Heart right ventricle (tissue), 16 donors: ENCODE results near the gene CELF4. TPM values are rescaled to one million over a fixed set of nuclear protein-coding genes. Genes with fewer than 3 reads are reported as not detected.

Source experiments
- ATAC-seq, 8 donors: fragments of 200-7000 bp; cut with Tn5 transposase; one replicate each; pipeline ENCODE4 v1.9.1; 2020; ENCODE audit warnings: mild to moderate bottlenecking in 8 of 8, moderate library complexity in 8 of 8, moderate number of reproducible peaks in 1 of 8
- DNase-seq, 2 donors: peaks; one replicate each; pipeline ENCODE4 v3.0.0-alpha.2; 2020
- H3K27ac ChIP-seq, 10 donors: fragments of 200-600 bp; sonication (generic) in 2 of 10; one replicate each; pipeline versions ENCODE4 v1.5.0 to v1.8.0; 2020 to 2022; ENCODE audit warnings: mild to moderate bottlenecking in 3 of 10
- H3K27me3 ChIP-seq, 7 donors: fragments of 200-600 bp; one replicate each; pipeline ENCODE4 v1.8.0; 2021 to 2022; ENCODE audit warnings: mild to moderate bottlenecking in 2 of 7
- H3K36me3 ChIP-seq, 9 donors: fragments of 200-600 bp; sonication (generic) in 1 of 9; one replicate each; pipeline versions ENCODE4 v1.5.0 to v1.8.0; 2020 to 2022; ENCODE audit warnings: mild to moderate bottlenecking in 2 of 9
- H3K4me1 ChIP-seq, 9 donors: fragments of 200-600 bp; sonication (generic) in 1 of 9; one replicate each; pipeline versions ENCODE4 v1.5.0 to v1.8.0; 2020 to 2022; ENCODE audit warnings: mild to moderate bottlenecking in 4 of 9
- H3K4me3 ChIP-seq, 10 donors: fragments of 200-600 bp; sonication (generic) in 2 of 10; one replicate each; pipeline versions ENCODE4 v1.5.0 to v1.8.0; 2020 to 2022; ENCODE audit warnings: mild to moderate bottlenecking in 7 of 10, moderate library complexity in 2 of 10
- H3K9me3 ChIP-seq, 11 donors: fragments of 200-600 bp in 10 of 11; sonication (generic) in 2 of 11; one replicate each; pipeline versions ENCODE4 v1.5.0 to v1.8.0; 2013 to 2022; ENCODE audit warnings: mild to moderate bottlenecking in 2 of 11, control low read depth in 1 of 11, moderate library complexity in 1 of 11
- WGBS, 2 donors: extraction: QIAGEN DNeasy Blood & Tissue Kit; methylation state at CpG; one replicate each; pipeline ENCODE4 v1.1.7; 2013; ENCODE audit warnings: inconsistent platforms in 1 of 2; 5-methylcytosine and 5-hydroxymethylcytosine counted together
- intact Hi-C, 10 donors: fragments of 100-400 bp; cut with DNase I; formaldehyde crosslinking; loops; one replicate each; pipeline versions ENCODE4 v1.11.1 to v1.14.2; 2022
- polyA plus RNA-seq, 2 donors: library from polyadenylated mRNA; stranded (reverse); fragments of 200-250 nt; gene quantifications; one replicate each; pipeline ENCODE4 v1.2.3, GENCODE V29; 2013
- total RNA-seq, 10 donors: library from RNA; stranded (reverse); fragmentation: NEBNext Ultra II Directional in 3 of 10; extraction: Animal tissue kit (Norgen Biotek cat#: 25700) in 3 of 10; gene quantifications; one replicate each; pipeline versions ENCODE4 v1.2.1 to v1.2.4, GENCODE V29; 2021 to 2023
- TF ChIP-seq, protein P1 (sequence below), 9 donors: fragments of 200-600 bp; sonication (generic) in 2 of 9; IDR thresholded peaks; one replicate each; pipeline versions ENCODE4 v1.5.0 to v1.8.0; 2021 to 2022; ENCODE audit warnings: antibody characterized with exemption in 9 of 9, mild to moderate bottlenecking in 5 of 9, moderate library complexity in 1 of 9
- donor health status: Arrhythmogenic right ventricular cardiomyopathy.
- donor health status: ischemic (EF 13 %, LVEDD 7.1; RV severe dilation, severe dysfunction).
- donor health status: healthy with polysubstance abuse.
- donor health status: DM: no; HTN: yes; CAD: no.
- donor health status: DM: no; HTN: no; CAD: no.
- donor health status: ischemic (EF 25% LVEDD 6.9; RV normal size, moderate dysfunction).
- donor health status: ischemic (EF 25% LVEDD 5.7; RV mildly dilated, moderate dysfunction).
- donor health status: healthy.
- donor health status: DM: yes; HTN: yes; CAD: no.
- donor health status: Ischemic cardiomyopathy.
- donor health status: ischemic (EF 35%, LVEDD 5.7; RV mildly dilated, moderate dysfunction).
- donor health status: nonischemic (EF 11% LVEDD 7.7; RV severe dilation, severe dysfunction).
- donor health status: DM: yes; HTN: yes; CAD: no.
- donor health status: PGD.
- donor health status: ischemic (EF 29% LVEDD 5.4; RV normal size, mild dysfunction).
- donor health status: nonischemic (EF 23%, LVEDD 6.1; RV moderate dilation, normal function).

Gene CELF4
- total and polyA plus RNA-seq, 12 donors: 0.07 to 1.2 (median 0.31) TPM; not detected in 1

DNA sequence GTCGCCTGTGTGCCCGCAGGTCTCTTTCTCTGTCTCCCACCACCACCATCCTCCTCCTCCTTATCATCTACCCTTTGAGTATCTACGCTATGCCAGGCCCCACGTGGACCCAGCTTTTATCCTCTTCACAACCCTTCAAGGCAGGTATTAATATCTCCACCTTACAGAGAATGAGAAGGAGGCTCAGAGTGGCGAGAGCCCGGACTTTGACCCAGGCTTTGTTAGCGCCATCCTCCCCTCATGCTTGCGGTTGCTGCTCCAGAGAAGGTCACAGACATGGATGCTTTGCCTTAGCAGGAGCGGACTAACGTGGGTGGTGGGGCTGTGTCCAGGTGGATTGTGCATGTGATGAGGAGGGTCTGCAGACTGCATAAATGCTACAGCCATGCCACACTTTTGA, 119.8 kb downstream of the CELF4 start:
- intact Hi-C loops: loop anchor here in 6 of 10 donors (2.0 to 10.0 kb wide), 3 partner anchors 89 to 91 kb away; no protein-coding TSS in a partner anchor
- DNase-seq (no peak), ATAC-seq (no peak)
- H3K36me3 ChIP-seq: no peaks in the 10 kb centered on the region
- peaks cover 0 to 4% (median 0%) of the 10 kb centered on the region in 9 donors for H3K4me1 ChIP-seq
- H3K4me3 ChIP-seq: no peak overlapping the region
- no peak overlapping the region for H3K27ac ChIP-seq
- TF ChIP-seq, protein P1, sequence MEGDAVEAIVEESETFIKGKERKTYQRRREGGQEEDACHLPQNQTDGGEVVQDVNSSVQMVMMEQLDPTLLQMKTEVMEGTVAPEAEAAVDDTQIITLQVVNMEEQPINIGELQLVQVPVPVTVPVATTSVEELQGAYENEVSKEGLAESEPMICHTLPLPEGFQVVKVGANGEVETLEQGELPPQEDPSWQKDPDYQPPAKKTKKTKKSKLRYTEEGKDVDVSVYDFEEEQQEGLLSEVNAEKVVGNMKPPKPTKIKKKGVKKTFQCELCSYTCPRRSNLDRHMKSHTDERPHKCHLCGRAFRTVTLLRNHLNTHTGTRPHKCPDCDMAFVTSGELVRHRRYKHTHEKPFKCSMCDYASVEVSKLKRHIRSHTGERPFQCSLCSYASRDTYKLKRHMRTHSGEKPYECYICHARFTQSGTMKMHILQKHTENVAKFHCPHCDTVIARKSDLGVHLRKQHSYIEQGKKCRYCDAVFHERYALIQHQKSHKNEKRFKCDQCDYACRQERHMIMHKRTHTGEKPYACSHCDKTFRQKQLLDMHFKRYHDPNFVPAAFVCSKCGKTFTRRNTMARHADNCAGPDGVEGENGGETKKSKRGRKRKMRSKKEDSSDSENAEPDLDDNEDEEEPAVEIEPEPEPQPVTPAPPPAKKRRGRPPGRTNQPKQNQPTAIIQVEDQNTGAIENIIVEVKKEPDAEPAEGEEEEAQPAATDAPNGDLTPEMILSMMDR (IDR thresholded peaks at IDR 0.05): no peak
- no peaks in the 10 kb centered on the region for H3K9me3 ChIP-seq
- WGBS, 2 donors: 92 to 93% methylated on average over 10 of the region's 10 CpGs
- H3K27me3 ChIP-seq: peaks cover 0 to 35% (median 0%) of the 10 kb centered on the region in 7 donors

DNA sequence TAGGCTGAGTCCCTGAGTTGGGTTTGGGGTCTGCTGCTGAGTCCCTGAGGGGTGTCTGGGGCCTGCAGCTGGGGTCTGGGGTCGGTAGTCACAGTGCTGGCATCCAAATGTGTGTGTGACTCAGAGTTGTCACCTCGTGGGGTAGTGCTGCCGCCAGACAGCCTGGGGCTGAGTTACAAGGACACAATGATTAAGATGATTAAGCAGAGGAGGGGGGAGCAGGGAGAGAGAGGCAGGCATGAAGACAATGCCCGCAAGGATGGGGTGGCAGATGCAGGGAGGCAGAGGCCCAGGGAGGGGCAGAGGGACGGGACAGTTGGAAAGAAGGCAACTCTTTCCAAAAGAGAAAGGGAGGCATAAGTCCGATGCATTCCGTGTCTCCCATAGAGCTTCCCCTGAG, 120.2 kb downstream of the CELF4 start:
- ATAC-seq (no peak), DNase-seq (no peak)
- Histone ChIP-seq H3K9me3 (no peaks in the 10 kb centered on the region), H3K36me3 (no peaks in the 10 kb centered on the region), H3K27me3 (peaks cover 0 to 35% (median 0%) of the 10 kb centered on the region in 7 donors), H3K4me3 (no peak overlapping the region), H3K4me1 (peaks cover 0 to 1% (median 0%) of the 10 kb centered on the region in 9 donors), H3K27ac (no peak overlapping the region)
- intact Hi-C loops: loop anchor here in 6 of 10 donors (2.0 to 10.0 kb wide), 3 partner anchors 89 to 92 kb away; no protein-coding TSS in a partner anchor
- WGBS, 2 donors: 70 to 76% methylated on average over 7 of the region's 7 CpGs
- TF ChIP-seq, protein P1 (IDR thresholded peaks at IDR 0.05): no peak

DNA sequence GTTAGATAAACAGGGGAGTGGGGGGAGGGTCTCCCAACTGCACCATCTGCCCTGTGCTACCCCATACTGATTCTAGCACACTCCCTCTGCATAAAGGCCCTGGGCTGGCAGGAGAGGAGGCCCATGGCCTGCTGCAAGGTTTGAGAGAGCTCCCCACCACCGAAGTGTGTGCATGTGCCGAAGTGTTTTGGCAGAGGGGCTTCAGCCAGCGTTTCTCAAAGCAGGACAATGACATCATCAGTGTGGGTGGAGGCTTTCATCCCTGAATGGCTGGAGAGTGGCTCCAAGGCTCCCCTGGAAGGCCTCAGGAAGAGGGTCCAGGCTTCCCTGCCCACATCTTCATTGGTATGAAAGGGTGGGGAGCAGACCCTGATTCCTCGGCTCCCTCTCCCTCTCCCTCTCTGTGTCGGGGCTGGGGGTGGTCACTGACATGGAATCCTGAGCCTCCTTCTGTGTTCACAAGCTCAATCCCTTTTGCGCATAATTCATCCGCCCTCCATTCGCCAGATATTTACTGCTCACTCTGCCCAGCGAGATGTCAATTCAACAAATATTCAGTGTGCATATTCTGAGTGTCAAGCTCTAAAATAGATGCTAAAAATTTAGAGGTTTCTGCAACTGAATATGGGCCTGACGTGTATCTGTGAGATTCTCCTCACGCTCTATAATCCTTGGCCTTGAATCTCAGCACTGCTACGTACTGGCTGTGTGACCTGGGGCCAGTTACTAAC, 122.1 kb downstream of the CELF4 start:
- TF ChIP-seq, protein P1 (IDR thresholded peaks at IDR 0.05): no peak
- Histone ChIP-seq H3K4me3 (no peak overlapping the region), H3K27ac (no peak overlapping the region), H3K27me3 (peaks cover 0 to 27% (median 0%) of the 10 kb centered on the region in 7 donors), H3K9me3 (no peaks in the 10 kb centered on the region), H3K4me1 (peaks cover 0 to 7% (median 0%) of the 10 kb centered on the region in 9 donors), H3K36me3 (no peaks in the 10 kb centered on the region)
- WGBS, 2 donors: 79 to 81% methylated on average over 11 to 12 of the region's 12 CpGs
- DNase-seq: no peak
- intact Hi-C loops: loop anchor here in 7 of 10 donors (2.0 to 10.0 kb wide), 4 partner anchors 34 to 94 kb away; no protein-coding TSS in a partner anchor
- no peak for ATAC-seq

DNA sequence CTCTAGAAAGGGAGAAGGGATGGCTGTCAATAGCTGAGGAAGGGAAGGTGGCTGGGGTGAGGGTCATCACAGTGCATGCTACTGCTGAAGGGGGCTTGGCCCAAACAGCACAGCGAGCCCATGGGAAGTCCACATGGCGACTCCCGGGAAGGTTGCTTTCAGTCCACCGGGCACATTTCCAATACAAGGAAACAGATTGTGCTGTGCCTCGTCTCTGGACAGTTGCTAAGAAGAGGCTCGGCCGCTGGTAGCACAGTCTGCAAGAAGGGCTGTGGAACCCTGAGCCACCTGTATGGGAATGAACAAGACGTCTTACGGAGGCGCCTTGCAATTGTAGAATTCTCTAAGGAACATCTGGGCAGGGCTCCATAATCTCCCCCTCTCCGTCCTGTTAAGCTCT, 123.1 kb downstream of the CELF4 start:
- TF ChIP-seq, protein P1 (IDR thresholded peaks at IDR 0.05): no peak
- intact Hi-C loops: loop anchor here in 6 of 10 donors (5.0 to 10.0 kb wide), 3 partner anchors 35 to 95 kb away; no protein-coding TSS in a partner anchor
- peaks cover 0 to 22% (median 0%) of the 10 kb centered on the region in 7 donors for H3K27me3 ChIP-seq
- no peaks in the 10 kb centered on the region for H3K36me3 ChIP-seq
- DNase-seq (no peak), ATAC-seq (no peak)
- H3K27ac ChIP-seq: no peak overlapping the region
- 51 to 56% methylated on average over 11 of the region's 11 CpGs for WGBS, 2 donors
- no peak overlapping the region for H3K4me3 ChIP-seq
- peaks cover 0 to 7% (median 0%) of the 10 kb centered on the region in 9 donors for H3K4me1 ChIP-seq
- H3K9me3 ChIP-seq: peaks cover 0 to 4% (median 0%) of the 10 kb centered on the region in 11 donors
